NB4 (cell line): ENCODE measurements around the gene CRIM1.

Source experiments
- CTCF ChIP-seq: IDR thresholded peaks from one replicate; pipeline ENCODE4 v1.5.1; 2012; ENCODE audit warnings: low read depth, low read length
- POLR2A ChIP-seq: IDR thresholded peaks from 2 replicates; pipeline ENCODE4 v1.6.1; 2011; ENCODE audit warnings: mild to moderate bottlenecking; ENCODE audit not compliant: insufficient read length; ENCODE audit errors: extremely low read depth

- no peak for TF ChIP-seq CTCF
- peak; percentile 38 for TF ChIP-seq POLR2A
Observed at GRCh38 chr2:36597532-36598377, 242.2 kb downstream of the CRIM1 start, which contains the start of gene FEZ2.
